ENCODE measurements around the gene CLDN19. TPM values are rescaled to one million over a fixed set of nuclear protein-coding genes. Genes with fewer than 3 reads are reported as not detected.
A peak's percentile ranks its signal among the peaks of the same experiment; 100 is the strongest.
"Not testable (repeated sequence)": the region's sequence is repeated elsewhere in the genome, so short reads cannot be mapped to it uniquely, and the experiment has no call there.

CLDN19 gene
- total RNA-seq, 2 donors from 2014 or later = not detected

DNA sequence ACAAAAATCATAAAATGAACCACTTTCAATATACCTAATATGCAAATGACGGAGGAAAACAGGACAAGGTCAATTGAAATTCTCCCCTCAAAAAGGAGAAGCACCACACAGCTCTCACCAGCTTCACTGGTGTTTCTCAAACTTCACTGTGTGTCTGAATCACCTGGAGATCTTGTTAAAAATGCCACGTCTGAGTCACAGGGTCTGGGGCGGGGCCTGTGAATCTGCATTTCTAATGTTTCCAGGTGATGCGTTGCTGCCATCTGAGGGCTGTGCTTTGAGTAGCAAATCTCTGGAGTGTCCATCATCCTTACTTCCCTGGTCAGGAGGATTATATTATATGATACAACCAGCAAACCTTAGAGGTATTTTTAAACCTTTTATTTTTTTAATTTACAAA lies 9.0 kb downstream of the CLDN19 start:
- ATAC-seq (no peak), DNase-seq (no peak)
- intact Hi-C loops (cut with DNase I) = no loop called here

DNA sequence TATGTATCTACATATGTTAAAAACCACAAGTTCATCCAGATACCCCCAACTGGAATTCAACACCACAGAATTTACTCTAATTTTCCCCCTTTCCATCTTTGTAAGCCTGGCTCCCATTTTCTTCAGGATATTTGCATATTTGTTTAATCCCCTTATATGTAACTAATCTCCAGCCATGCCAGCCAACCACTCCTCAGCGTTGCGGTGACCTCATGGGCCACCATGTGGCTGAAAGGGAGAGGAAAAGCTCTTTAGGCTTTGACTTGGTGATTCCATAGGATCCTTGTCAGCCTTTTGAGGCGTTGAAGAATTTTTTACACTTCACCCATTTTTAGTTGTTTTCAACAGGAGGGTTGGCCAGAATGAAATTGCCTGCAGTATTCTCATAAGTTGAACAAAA lies 10.0 kb downstream of the CLDN19 start:
- ATAC-seq (no peak), DNase-seq (no peak)
- intact Hi-C loops (cut with DNase I) = no loop called here

DNA sequence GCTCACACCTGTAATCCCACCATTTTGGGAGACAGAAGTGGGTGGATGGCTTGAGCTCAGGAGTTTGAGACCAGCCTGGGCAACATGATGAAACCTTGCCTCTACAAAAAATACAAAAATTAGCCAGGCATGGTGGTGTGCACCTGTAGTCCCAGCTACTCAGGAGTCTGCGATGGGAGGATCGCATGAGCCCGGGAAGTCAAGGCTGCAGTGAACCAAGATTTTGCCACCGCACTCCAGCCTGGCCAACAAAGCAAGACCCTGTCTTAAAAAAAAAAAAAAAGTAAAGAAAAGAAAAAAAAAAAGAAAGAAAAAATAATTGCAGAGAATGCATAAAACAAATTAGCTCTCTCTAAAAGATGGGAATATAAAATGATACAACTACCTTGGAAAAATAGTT lies 14.2 kb downstream of the CLDN19 start:
- ATAC-seq; intact Hi-C loops (cut with DNase I); DNase-seq: not testable (repeated sequence)

DNA sequence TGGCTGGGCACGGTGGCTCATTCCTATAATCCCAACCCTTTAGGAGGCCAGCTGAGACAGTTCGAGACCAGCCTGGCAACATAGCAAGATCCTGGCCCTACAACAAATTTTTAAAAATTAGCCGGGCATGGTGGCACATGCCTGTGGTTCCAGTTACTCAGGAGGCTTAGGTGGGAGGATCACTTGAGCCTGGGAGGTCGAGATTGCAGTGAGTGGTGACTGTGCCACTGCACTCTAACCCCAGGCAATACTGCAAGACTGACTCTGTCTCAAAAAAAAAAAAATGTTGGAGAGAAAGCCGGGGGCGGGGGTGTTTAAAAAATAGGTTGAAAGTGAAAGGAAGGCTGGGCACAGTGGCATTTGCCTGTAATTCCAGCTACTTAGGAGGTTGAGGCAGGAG lies 16.5 kb downstream of the CLDN19 start:
- intact Hi-C loops (cut with DNase I) = no loop called here
- no peak for DNase-seq
- ATAC-seq = no peak

DNA sequence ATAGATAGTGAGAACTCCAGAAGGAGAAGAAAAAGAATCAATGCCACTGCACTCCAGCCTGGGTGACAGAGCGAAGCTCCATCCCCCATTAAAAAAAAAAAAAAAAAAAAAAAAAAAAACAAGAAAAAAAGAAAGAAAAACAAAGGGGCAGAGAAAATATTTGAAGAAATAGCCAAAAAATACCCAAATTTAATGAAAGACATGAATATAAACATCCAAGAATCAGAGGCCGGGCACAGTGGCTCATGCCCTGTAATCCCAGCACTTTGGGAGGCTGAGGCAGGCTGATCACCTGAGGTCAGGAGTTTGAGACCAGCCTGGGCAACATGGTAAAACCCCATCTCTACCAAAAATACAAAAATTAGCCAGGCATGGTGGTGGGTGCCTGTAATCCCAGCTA lies 17.6 kb downstream of the CLDN19 start:
- DNase-seq; ATAC-seq; intact Hi-C loops (cut with DNase I): not testable (repeated sequence)

DNA sequence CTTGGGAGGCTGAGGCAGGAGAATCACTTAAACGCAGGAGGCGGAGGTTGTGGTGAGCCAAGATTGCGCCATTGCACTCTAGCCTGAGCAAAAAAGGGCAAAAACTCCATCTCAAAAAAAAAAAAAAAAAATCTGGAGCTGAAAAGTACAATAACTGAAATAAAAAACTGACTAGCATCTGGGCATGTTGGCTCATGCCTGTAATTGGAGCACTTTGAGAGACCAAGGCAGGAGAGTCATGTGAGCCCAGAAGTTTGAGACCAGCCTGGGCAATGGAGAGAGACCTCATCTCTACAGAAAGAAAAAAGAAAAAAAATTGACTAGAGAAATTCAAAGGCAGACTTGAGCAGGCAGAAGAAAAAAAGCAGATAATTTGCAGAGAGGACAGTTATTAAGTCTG lies 18.1 kb downstream of the CLDN19 start:
- no peak for DNase-seq
- intact Hi-C loops (cut with DNase I) = no loop called here
- no peak for ATAC-seq

DNA sequence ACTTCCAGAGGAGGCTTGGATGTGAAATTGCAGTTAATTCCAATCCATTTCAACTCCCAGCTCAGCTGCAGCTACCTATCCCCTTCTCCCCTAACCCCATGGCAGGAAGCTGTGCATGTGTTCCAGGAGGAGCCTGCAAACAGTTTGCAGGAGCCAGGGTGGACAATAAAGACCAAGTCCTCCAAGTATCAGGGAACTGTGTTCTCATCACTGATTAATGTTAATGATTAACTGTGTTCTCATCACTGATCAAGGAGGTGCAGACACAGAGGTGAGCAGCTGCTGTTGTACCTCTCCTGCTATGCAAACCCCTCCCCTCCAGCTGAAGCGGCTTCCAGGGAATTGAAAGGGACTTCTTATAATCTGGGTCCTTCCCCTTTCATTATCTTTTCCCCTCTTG lies 19.2 kb downstream of the CLDN19 start:
- ATAC-seq = no peak
- intact Hi-C loops (cut with DNase I) = no loop called here
- DNase-seq = no peak

DNA sequence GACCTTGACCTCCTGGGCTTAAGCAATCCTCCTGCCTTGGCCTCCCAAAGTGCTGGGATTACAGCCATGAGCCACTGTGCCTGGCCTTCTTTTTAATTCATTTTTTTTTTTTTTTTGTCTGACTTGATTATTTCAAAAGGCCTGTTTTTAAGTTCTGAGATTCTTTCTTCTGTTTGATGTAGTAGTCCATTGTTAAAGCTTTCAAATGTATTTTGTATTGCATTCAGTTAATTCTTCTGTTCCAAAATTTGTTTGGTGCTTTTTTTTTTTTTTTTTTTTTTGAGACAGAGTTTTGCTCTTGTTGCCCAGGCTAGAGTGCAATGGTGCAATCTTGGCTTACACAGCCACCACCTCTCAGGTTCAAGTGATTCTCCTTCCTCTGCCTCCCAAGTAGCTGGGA lies 25.6 kb downstream of the CLDN19 start:
- ATAC-seq; intact Hi-C loops (cut with DNase I); DNase-seq: not testable (repeated sequence)

DNA sequence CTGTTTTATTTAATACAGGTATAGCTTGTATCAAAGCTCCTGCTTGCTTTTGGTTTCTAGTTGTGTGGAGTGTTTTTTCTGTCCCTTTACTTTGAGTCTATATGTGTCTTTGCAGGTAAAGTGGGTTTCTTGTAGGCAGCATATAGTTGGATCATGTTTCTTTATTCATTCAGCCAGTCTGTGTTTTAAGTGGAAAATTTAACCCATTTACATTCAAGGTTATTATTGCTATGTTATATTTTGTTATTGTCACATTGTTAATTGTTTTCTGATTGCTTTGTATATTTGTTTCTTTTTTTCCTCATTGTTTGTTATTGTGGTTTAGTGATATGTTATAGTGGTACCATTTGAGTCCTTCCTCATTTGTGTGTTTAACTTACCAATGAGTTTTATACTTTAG lies 26.7 kb downstream of the CLDN19 start:
- no peak for ATAC-seq
- intact Hi-C loops (cut with DNase I) = no loop called here
- DNase-seq = no peak

DNA sequence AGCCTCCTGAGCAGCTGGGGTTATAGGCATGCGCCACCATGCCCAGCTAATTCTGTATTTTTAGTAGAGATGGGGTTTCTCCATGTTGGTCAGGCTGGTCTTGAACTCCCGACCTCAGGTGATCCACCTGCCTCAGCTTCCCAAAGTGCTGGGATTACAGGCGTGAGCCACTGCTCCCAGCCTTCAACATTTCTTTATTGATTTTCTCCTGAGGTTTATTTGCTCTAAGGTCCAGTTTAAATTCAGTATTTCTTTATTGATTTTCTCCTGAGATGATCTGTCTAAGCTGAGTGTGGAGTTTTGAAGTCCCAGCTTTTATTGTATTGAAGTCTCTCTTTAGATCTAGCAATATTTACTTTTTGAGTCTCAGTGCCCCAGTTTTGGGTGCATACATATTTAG lies 27.2 kb downstream of the CLDN19 start:
- intact Hi-C loops (cut with DNase I); ATAC-seq; DNase-seq: not testable (repeated sequence)

DNA sequence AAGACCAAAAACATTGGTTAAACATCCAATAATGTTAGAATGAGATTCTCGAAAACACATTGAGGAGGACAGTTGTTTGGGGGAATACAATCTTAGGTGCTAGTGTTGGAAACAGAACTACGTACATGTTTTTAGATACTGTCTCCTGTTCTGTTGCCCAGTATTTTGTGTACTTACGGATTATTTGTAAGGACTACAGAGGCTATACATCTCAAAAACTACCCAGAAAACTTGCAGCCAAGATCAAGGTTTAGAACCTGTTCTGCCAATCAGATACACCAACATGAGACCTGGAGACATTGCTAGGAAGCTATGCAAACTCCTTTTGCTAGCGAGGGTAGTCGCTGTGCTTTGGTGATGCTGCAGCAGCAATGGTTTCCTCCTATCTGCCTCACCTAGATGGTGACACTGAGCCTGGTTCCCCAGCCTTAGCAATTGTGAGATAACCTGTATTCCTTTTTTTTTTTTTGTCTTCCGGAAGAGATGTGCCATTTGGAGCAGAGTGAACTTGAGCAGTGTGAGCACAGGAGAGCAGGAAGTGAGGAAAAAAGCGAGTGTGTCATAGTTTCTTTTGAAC lies 36.1 kb downstream of the CLDN19 start:
- no peak for DNase-seq
- intact Hi-C loops (cut with DNase I) = no loop called here
- ATAC-seq = no peak

DNA sequence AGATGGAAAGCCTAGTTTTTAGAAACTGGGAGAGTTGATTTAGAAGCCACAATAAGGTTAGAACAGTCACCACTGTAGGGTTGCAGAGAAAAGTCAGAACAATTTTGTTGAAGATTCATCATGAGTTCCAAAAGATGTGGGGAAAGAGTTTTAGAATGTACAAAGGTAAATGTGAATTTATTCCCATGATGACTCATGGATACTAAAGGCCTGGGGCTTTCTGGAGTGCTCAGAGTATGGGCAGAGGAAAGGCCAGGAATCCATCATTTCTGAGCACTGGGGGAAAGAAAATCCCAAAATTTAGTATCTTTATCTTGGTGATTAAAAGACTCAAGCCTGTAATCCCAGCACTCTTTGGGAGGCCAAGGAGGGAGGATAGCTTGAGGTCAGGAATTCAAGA lies 40.0 kb downstream of the CLDN19 start:
- intact Hi-C loops (cut with DNase I) = no loop called here
- DNase-seq = no peak
- ATAC-seq = no peak

DNA sequence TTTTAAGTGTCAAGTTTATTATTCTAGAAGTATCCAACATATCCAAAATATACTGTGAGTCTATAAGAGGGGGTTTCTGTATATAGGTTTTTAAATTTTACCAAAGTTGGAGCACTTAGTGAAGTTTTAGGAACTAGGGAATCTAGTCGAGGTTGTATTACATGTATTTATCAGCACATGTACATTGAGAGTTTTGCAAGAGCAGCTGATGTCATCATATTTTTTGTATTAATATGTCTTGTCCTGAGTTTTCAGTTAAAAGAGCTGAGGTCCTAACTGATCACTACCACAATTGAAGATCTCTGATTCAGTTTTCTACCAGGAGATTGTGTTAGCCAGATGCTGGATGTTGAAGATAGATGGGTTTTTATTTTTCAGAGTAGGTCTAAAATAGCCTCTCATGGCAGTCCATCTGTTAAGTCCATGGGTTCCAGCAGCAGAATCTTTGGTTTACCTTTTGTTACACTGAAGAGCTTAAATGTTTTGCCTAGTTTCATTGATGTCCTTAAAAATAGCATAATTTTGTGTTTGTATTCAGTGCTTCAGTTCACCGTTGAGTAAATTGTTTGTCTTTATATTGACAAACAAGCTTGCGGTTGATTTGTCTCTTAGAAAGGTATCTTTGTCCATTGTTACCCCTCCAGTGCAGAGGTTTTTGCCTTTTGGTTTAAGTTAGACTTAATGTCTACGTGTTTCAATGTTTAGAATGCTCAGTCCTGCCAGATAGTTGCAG lies 41.8 kb downstream of the CLDN19 start:
- DNase-seq (no peak), ATAC-seq (no peak)
- intact Hi-C loops (cut with DNase I) = no loop called here

DNA sequence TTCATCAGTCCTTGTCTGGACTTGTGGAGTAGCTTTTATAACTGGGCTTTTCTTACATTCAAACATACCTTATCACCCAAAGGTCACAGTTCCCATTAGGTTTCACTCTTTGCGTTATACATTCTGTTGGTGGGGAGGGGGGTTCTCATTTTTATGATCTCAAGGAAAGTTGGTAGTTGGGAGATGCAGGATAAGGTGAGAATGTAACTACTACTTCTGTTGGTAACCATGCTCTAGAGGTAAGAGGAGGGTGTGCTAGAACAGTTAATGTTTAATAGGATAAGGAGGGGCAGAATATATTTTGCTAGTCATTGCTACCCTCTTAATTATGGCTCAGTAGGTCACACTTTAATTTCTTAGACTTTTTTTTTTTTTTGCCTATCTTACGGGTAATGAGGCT lies 47.1 kb downstream of the CLDN19 start:
- DNase-seq (no peak), ATAC-seq (no peak)
- intact Hi-C loops (cut with DNase I) = no loop called here

DNA sequence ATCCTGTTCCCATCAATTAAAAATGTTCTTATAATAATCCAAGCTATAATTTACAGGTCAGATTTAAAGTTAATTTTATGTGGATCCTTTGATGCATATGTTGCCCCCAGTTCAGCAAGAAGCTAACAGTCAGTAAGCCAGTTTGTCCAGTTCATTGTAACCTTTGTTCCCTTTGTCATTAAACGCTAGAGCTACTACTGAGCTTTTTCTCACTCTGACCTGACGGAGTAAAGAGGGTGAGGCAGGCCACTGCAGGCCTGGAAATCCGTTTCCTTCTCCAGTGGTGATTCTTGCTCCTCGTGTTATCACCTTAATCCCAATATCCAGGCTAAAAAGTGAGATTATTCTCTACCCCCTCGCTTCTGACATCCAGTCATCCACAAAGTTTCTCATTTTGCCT lies 47.6 kb downstream of the CLDN19 start:
- intact Hi-C loops (cut with DNase I) = no loop called here
- ATAC-seq = no peak

DNA sequence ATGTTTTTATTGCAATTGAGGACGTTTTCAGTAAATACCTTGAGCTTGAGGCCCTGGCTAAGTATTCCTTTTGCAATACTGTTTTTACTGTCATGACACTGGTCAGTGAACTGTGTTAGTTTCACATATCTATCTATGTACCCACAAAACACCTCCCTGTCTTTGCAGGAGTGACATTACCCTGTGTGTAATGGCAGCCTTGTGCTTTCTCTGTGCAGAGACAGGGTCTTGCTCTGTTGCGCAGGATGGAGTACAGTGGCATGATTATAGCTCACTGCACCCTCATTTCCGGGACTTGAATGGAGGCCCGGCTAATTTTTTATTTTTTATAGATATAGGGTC lies 48.9 kb downstream of the CLDN19 start:
- no peak for DNase-seq
- ATAC-seq = no peak
- intact Hi-C loops (cut with DNase I) = no loop called here

More for the DNA sequence above, 47.6 kb downstream of the CLDN19 start:
- no peak for DNase-seq

DNA sequence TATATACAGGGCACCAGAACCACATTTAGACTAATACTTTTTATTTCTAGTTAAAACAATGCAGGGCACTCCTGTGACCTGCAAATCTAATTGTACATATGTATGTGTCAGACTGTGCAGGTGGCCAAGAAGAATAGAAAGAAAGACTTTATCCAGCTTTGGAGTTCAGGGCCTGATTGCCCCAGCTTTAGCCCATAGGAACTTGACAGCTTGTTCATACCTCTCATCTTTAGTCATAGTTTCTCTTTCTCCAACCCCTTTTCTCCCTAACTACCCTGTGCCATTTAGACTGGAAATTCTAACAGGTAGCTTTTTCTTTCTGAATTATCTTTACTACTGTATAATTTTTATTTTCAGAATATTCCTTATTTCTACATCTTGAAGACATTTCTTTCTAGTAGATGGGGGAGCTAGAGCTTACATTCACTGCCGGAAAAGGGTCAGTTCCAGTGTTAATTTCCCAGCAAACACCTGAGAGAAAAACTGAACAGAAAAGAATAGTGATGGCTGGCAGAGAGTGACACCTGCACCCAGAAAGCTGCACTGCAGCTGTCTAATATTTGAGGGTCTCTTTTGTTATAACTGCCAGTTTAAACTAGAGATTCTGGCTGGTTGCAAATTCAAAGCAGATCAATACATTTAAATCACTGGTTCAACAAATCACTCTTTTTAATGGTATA lies 49.4 kb downstream of the CLDN19 start:
- DNase-seq (no peak), ATAC-seq (peak in 1 of 2 donors; percentile 36)
- intact Hi-C loops (cut with DNase I) = no loop called here

DNA sequence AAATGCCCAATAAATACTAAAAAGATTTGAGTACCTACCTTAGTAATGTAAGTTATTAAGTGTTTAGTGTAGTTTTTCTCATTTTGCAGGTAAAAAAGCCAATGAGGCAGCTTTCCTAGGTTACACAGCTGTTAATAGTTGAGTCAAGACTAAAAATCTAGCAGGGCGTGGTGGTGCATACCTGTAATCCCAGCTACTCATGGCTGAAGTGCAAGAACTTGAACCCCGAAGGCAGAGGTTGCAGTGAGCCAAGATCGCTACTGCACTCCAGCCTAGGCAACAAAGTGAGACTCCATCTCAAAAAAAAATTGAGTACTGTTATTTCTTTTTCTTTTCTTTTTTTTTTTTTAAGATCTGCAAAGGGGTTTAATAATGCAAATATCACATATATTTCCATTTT lies 50.1 kb downstream of the CLDN19 start:
- DNase-seq (no peak), ATAC-seq (no peak)
- intact Hi-C loops (cut with DNase I) = loop anchor here in 1 of 2 donors (10.0 kb wide), 1 partner anchor 355 kb away; the partner anchor contains the start of gene FOXJ3

DNA sequence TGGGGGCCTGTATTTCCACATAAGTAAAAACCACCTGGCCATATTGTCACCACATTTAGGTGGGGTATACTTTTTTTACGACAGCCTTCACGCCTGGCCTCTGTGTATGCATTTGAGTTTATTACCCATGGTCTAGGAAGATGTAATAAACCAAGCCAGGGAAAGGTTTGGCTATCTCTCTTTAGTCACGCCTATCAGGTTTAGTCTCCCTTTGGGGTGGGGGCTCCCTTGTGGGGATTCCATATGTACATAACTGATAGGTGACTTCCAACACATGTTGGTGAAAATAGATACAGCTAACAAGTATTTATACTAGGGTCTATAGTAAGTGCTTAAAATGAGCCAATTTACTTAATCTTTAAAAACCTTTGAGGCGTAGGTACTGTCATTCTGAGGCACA lies 53.6 kb downstream of the CLDN19 start:
- ATAC-seq (no peak), DNase-seq (no peak)
- intact Hi-C loops (cut with DNase I) = loop anchor here in 1 of 2 donors (10.0 kb wide), 1 partner anchor 352 kb away; the partner anchor contains the start of gene FOXJ3

DNA sequence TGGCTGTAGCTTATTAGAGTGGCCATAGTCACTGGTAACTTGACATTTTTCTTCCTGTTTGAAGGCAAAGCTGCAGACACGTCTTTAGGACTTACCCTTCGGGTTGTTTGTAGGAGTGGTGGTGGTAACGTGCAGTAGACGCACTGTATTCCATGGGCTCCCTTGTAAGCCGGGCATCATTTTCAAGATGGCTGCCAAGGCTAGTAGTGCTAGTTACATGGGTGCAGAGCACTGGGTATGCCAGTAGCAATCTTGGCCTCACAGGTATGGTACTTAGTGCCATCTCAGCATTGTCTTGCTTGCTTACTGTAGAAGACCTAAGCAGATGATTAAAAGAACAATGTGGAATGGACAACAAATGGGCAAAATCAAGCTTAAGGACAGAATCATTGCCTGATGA lies 55.9 kb downstream of the CLDN19 start:
- no peak for DNase-seq
- no peak for ATAC-seq
- intact Hi-C loops (cut with DNase I) = loop anchor here in 1 of 2 donors (10.0 kb wide), 1 partner anchor 349 kb away; the partner anchor contains the start of gene FOXJ3
